H1 (cell line): ENCODE results near the gene ELMOD2. TPM values are rescaled to one million over a fixed set of nuclear protein-coding genes. Genes with fewer than 3 reads are reported as not detected.

ENCODE experiments used
- CTCF ChIA-PET: fragments of 300-600 bp; sonication (Branson Sonifier 250); formaldehyde crosslinking; loops from one replicate; lab custom pipeline; 2021; ENCODE audit not compliant: partially characterized antibody; lab: Charles Lee
- POLR2A ChIA-PET: fragments of 300-600 bp; sonication (Branson Sonifier 250); formaldehyde crosslinking; loops from one replicate; lab custom pipeline; 2021; ENCODE audit warnings: inconsistent platforms; ENCODE audit not compliant: partially characterized antibody; lab: Charles Lee
- DNase-seq, 2 experiments: peaks; one replicate each; pipeline versions ENCODE4 v3.0.0 to v3.0.0-alpha.2; 2010 to 2022; ENCODE audit warnings: low spot score in 2 of 2, low read depth in 1 of 2, mixed read lengths in 1 of 2
- FAIRE-seq: peaks from 2 replicates; lab custom pipeline; 2011; peaks lifted over from hg19 to GRCh38; lab: Jason Lieb, UNC
- H2AFZ ChIP-seq: 2 replicates; pipeline ENCODE4 v1.8.1; 2012; ENCODE audit warnings: low read length, inconsistent platforms
- H2AK5ac ChIP-seq: 2 replicates; pipeline ENCODE4 v1.6.1; 2013; ENCODE audit warnings: low read depth, low read length
- H2BK120ac ChIP-seq: replicated peaks from 2 replicates; pipeline ENCODE3; 2013; ENCODE audit warnings: low read depth, low read length, inconsistent platforms
- H2BK12ac ChIP-seq: 2 replicates; pipeline ENCODE4 v1.6.1; 2013; ENCODE audit warnings: low read depth, low read length
- H2BK15ac ChIP-seq: 2 replicates; pipeline ENCODE4 v1.6.1; 2013; ENCODE audit warnings: low read length
- H2BK20ac ChIP-seq: 2 replicates; pipeline ENCODE4 v1.6.1; 2013; ENCODE audit warnings: low read length
- H2BK5ac ChIP-seq: 2 replicates; pipeline ENCODE4 v1.6.1; 2013; ENCODE audit warnings: low read depth, low read length
- H3K14ac ChIP-seq: 2 replicates; pipeline ENCODE4 v1.6.1; 2013; ENCODE audit warnings: inconsistent platforms; ENCODE audit not compliant: insufficient read length
- H3K18ac ChIP-seq: 2 replicates; pipeline ENCODE4 v1.6.1; 2013; ENCODE audit warnings: low read length; ENCODE audit errors: extremely low read depth
- H3K23ac ChIP-seq: 2 replicates; pipeline ENCODE4 v1.6.1; 2013; ENCODE audit warnings: inconsistent platforms; ENCODE audit not compliant: insufficient read length
- H3K23me2 ChIP-seq: 2 replicates; pipeline ENCODE4 v1.6.1; 2013; ENCODE audit warnings: low read depth, low read length
- H3K27ac ChIP-seq: 2 replicates; pipeline ENCODE4 v1.6.1; 2011; ENCODE audit warnings: low read depth, low read length, inconsistent platforms
- H3K27me3 ChIP-seq, 4 experiments: replicated peaks in 1 of 4; 1 replicate in 1 of 4; 2 replicates in 3 of 4; pipeline versions ENCODE4 v1.6.1 to v1.8.1; 2011 to 2013; ENCODE audit warnings: low read length in 3 of 4, mild to moderate bottlenecking in 3 of 4, inconsistent platforms in 2 of 4, mixed read lengths in 2 of 4, moderate library complexity in 1 of 4; ENCODE audit not compliant: control insufficient read depth in 3 of 4, insufficient read depth in 3 of 4; ENCODE audit errors: extremely low read depth in 1 of 4
- H3K36me3 ChIP-seq, 4 experiments: 2 replicates each; pipeline versions ENCODE4 v1.6.1 to v1.8.1; 2011 to 2013; ENCODE audit warnings: mild to moderate bottlenecking in 4 of 4, low read length in 3 of 4, moderate library complexity in 2 of 4, control low read depth in 1 of 4, inconsistent platforms in 1 of 4; ENCODE audit not compliant: insufficient read depth in 4 of 4, control insufficient read depth in 2 of 4
- H3K4ac ChIP-seq: replicated peaks from 2 replicates; pipeline ENCODE3; 2013; ENCODE audit warnings: low read length, low read depth, mixed read lengths, inconsistent platforms; ENCODE audit not compliant: insufficient read length
- H3K4me1 ChIP-seq, 4 experiments: replicated peaks in 1 of 4; 1 replicate in 1 of 4; 2 replicates in 3 of 4; pipeline versions ENCODE4 v1.6.1 to v1.8.1; 2011 to 2013; ENCODE audit warnings: low read length in 3 of 4, inconsistent platforms in 2 of 4, mixed read lengths in 1 of 4; ENCODE audit not compliant: insufficient read depth in 4 of 4, control insufficient read depth in 3 of 4
- H3K4me2 ChIP-seq, 2 experiments: 2 replicates each; pipeline versions ENCODE4 v1.6.1 to v1.8.1; 2011 to 2013; ENCODE audit warnings: low read depth in 2 of 2, low read length in 2 of 2, control low read depth in 1 of 2, inconsistent platforms in 1 of 2, mild to moderate bottlenecking in 1 of 2; ENCODE audit not compliant: insufficient read depth in 1 of 2
- H3K4me3 ChIP-seq, 4 experiments: fragments of 200-600, 300-600 bp in 1 of 4; sonication (generic), shearing (Covaris generic), sonication (Bioruptor Twin) in 1 of 4; 2 replicates each; pipeline versions ENCODE4 v1.5.1 to v1.8.1; 2011 to 2016; ENCODE audit warnings: low read length in 4 of 4, low read depth in 3 of 4, control low read depth in 2 of 4, inconsistent platforms in 2 of 4, mild to moderate bottlenecking in 2 of 4, mixed read lengths in 1 of 4, moderate library complexity in 1 of 4; ENCODE audit not compliant: insufficient read depth in 2 of 4; ENCODE audit errors: extremely low read depth in 1 of 4
- H3K56ac ChIP-seq: replicated peaks from 2 replicates; pipeline ENCODE3; 2013; ENCODE audit warnings: low read depth, mild to moderate bottlenecking, mixed read lengths, low read length, inconsistent platforms; ENCODE audit not compliant: insufficient read length
- H3K79me1 ChIP-seq: 2 replicates; pipeline ENCODE4 v1.6.1; 2013; ENCODE audit warnings: low read depth, low read length, control low read depth
- H3K79me2 ChIP-seq, 2 experiments: 2 replicates each; pipeline versions ENCODE4 v1.6.1 to v1.8.1; 2012 to 2013; ENCODE audit warnings: low read length in 2 of 2, mild to moderate bottlenecking in 2 of 2, inconsistent platforms in 1 of 2; ENCODE audit not compliant: insufficient read depth in 2 of 2, control insufficient read depth in 1 of 2
- H3K9ac ChIP-seq, 4 experiments: replicated peaks in 1 of 4; 1 replicate in 1 of 4; 2 replicates in 3 of 4; pipeline versions ENCODE4 v1.6.1 to v1.8.1; 2011 to 2013; ENCODE audit warnings: low read depth in 3 of 4, low read length in 3 of 4, control low read depth in 2 of 4, mild to moderate bottlenecking in 2 of 4, moderate library complexity in 2 of 4, inconsistent platforms in 1 of 4; ENCODE audit errors: extremely low read depth in 1 of 4
- H3K9me3 ChIP-seq, 2 experiments: 2 replicates each; pipeline versions ENCODE4 v1.6.1 to v1.8.1; 2012 to 2013; ENCODE audit warnings: mild to moderate bottlenecking in 2 of 2, moderate library complexity in 2 of 2, control low read depth in 1 of 2, inconsistent platforms in 1 of 2, low read depth in 1 of 2, low read length in 1 of 2, mixed read lengths in 1 of 2; ENCODE audit not compliant: insufficient read depth in 2 of 2
- H4K20me1 ChIP-seq, 2 experiments: replicated peaks in 1 of 2; 2 replicates each; pipeline versions ENCODE3 to v1.8.1; 2011 to 2013; ENCODE audit warnings: inconsistent platforms in 2 of 2, low read length in 2 of 2, mild to moderate bottlenecking in 1 of 2; ENCODE audit not compliant: insufficient read depth in 2 of 2, control insufficient read depth in 1 of 2
- H4K5ac ChIP-seq: 2 replicates; pipeline ENCODE4 v1.6.1; 2013; ENCODE audit warnings: low read length, low read depth, mixed read lengths, inconsistent platforms; ENCODE audit not compliant: insufficient read length
- H4K8ac ChIP-seq: 2 replicates; pipeline ENCODE4 v1.8.0; 2013; ENCODE audit warnings: mild to moderate bottlenecking, moderate library complexity, low read length, inconsistent platforms; ENCODE audit not compliant: insufficient read depth; ENCODE audit errors: extremely low read depth
- H4K91ac ChIP-seq: replicated peaks from 2 replicates; pipeline ENCODE3; 2013; ENCODE audit warnings: low read length, mixed read lengths, inconsistent platforms; ENCODE audit not compliant: insufficient read length
- ATF2 ChIP-seq: IDR thresholded peaks from 2 replicates; pipeline ENCODE4 v1.6.1; 2012; ENCODE audit warnings: low read length, inconsistent platforms
- BCL11A ChIP-seq, 2 experiments: IDR thresholded peaks; one replicate each; pipeline ENCODE4 v1.6.1; 2011; ENCODE audit warnings: low read depth in 2 of 2, low read length in 2 of 2, mild to moderate bottlenecking in 2 of 2
- CBX8 ChIP-seq: fragments of 300-800, 300-1000 bp; sonication (generic); IDR thresholded peaks from 2 replicates; pipeline ENCODE4 v1.7.1; 2016; ENCODE audit warnings: low read depth, low read length, borderline replicate concordance
- HDAC2 ChIP-seq, 2 experiments: fragments of 300-600 bp in 1 of 2; sonication (generic) in 1 of 2; IDR thresholded peaks; 2 replicates each; pipeline ENCODE4 v1.6.1; 2011 to 2012; ENCODE audit warnings: low read depth in 2 of 2, low read length in 2 of 2, mild to moderate bottlenecking in 2 of 2, moderate library complexity in 2 of 2, borderline replicate concordance in 1 of 2, inconsistent platforms in 1 of 2
- POLR2A ChIP-seq, 2 experiments: IDR thresholded peaks; 1 replicate in 1 of 2; 2 replicates in 1 of 2; pipeline ENCODE4 v1.6.1; 2011; ENCODE audit warnings: low read depth in 2 of 2, low read length in 2 of 2, mild to moderate bottlenecking in 2 of 2; ENCODE audit errors: control extremely low read depth in 1 of 2
- POLR2AphosphoS5 ChIP-seq: IDR thresholded peaks from 2 replicates; pipeline ENCODE4 v1.6.1; 2011; ENCODE audit warnings: low read depth, low read length
- RBBP5 ChIP-seq: IDR thresholded peaks from 2 replicates; pipeline ENCODE4 v1.7.1; 2012; ENCODE audit warnings: low read depth, mild to moderate bottlenecking, inconsistent platforms, low read length, moderate library complexity, borderline replicate concordance
- SIRT6 ChIP-seq: IDR thresholded peaks from one replicate; pipeline ENCODE4 v1.7.1; 2012; ENCODE audit warnings: low read length, inconsistent platforms
- SP2 ChIP-seq: IDR thresholded peaks from 2 replicates; pipeline ENCODE4 v1.6.1; 2012; ENCODE audit warnings: mild to moderate bottlenecking, low read length, inconsistent platforms
- SRF ChIP-seq: IDR thresholded peaks from 2 replicates; pipeline ENCODE4 v1.6.1; 2011; ENCODE audit warnings: mild to moderate bottlenecking, low read depth, low read length, moderate library complexity
- TCF12 ChIP-seq: IDR thresholded peaks from 2 replicates; pipeline ENCODE4 v1.6.1; 2011; ENCODE audit warnings: low read depth, mild to moderate bottlenecking, low read length
- WGBS, 2 experiments: shearing (Covaris generic) in 1 of 2; methylation state at CpG; one replicate each; pipeline versions ENCODE4 v1.1.6 to v1.1.7; 2013 to 2015; ENCODE audit warnings: low lambda C conversion rate in 2 of 2, mixed read lengths in 2 of 2, inconsistent platforms in 1 of 2, low coverage in 1 of 2, missing lambda C conversion rate in 1 of 2; ENCODE audit not compliant: insufficient replicate concordance in 2 of 2, insufficient coverage in 1 of 2, insufficient read length in 1 of 2; ENCODE audit errors: extremely low coverage in 1 of 2, missing lambda C conversion rate in 1 of 2; 5-methylcytosine and 5-hydroxymethylcytosine counted together
- polyA plus RNA-seq, 7 experiments: library from polyadenylated mRNA; depleted of rRNA in 3 of 7; stranded (reverse) in 5 of 7; unstranded in 2 of 7; fragments of >200 nt in 5 of 7; fragments of 200-250 nt in 2 of 7; gene quantifications; 1 replicate in 5 of 7; 2 replicates in 1 of 7; 4 replicates in 1 of 7; pipeline versions ENCODE4 v1.2.1 to v1.2.3, GENCODE V29; 2011 to 2013; ENCODE audit warnings: missing spikeins in 2 of 7, mixed read lengths in 2 of 7
- total RNA-seq: library from RNA; stranded (reverse); fragmentation: NEBNext Ultra II Directional; extraction: Animal tissue kit (Norgen Biotek cat#: 25700); gene quantifications from 2 replicates; pipeline ENCODE4 v1.2.1, GENCODE V29; 2021

ELMOD2 gene
- total and polyA plus RNA-seq, 2 of the 8 experiments (the other 6 are each of a cell fraction or from before 2014, with no cell fraction given): 6.6 to 27.9 TPM

- no peak for TF ChIP-seq HDAC2 (IDR thresholded peaks at IDR 0.05; ENCODE audit: borderline replicate concordance in 1 of 2, low read depth in 2 of 2, low read length in 2 of 2)
- TF ChIP-seq SIRT6: no peak
- TF ChIP-seq SRF: no peak
- no peak for TF ChIP-seq TCF12
- no peak for TF ChIP-seq RBBP5
- TF ChIP-seq ATF2: no peak
- no peak for TF ChIP-seq BCL11A (IDR thresholded peaks at IDR 0.05; ENCODE audit: low read depth in 2 of 2, low read length in 2 of 2)
- no peak for TF ChIP-seq POLR2AphosphoS5
- no peak for TF ChIP-seq CBX8
- no peak for TF ChIP-seq POLR2A (IDR thresholded peaks at IDR 0.05; ENCODE audit: control extremely low read depth in 1 of 2, low read depth in 2 of 2, low read length in 2 of 2)
- no peak for TF ChIP-seq SP2
- no peak overlapping the region; the same call in 1 of the 2 replicates for H3K18ac ChIP-seq
- no peak overlapping the region for H3K4ac ChIP-seq
- no peak overlapping the region for H3K14ac ChIP-seq
- POLR2A ChIA-PET: no interaction called here
- 81% methylated on average over 2 of the region's 2 CpGs; no CpG with 5 or more reads in 1 of the 2 experiments for WGBS, 2 experiments
- no peak overlapping the region for H3K56ac ChIP-seq
- no peaks in the 10 kb centered on the region for H3K23me2 ChIP-seq
- H4K8ac ChIP-seq: no peak overlapping the region
- H2BK12ac ChIP-seq: no peak overlapping the region
- FAIRE-seq (no peak), DNase-seq (no peak)
- CTCF ChIA-PET: interaction anchor here (1.2 to 3.6 kb wide), 6 partner anchors 8 to 281 kb away, joined by 3 to 25 read pairs (median 4); no protein-coding TSS in a partner anchor
- H3K4me3 ChIP-seq: no peak overlapping the region
- H3K4me2 ChIP-seq: no peak overlapping the region
- H3K27me3 ChIP-seq: no peaks in the 10 kb centered on the region
- H3K36me3 ChIP-seq: no peaks in the 10 kb centered on the region
- no peak overlapping the region; the same call in 1 of the 2 replicates for H2AFZ ChIP-seq
- H3K4me1 ChIP-seq: no peaks in the 10 kb centered on the region
- H3K23ac ChIP-seq: no peak overlapping the region
- H2AK5ac ChIP-seq: no peak overlapping the region
- H2BK20ac ChIP-seq: no peak overlapping the region
- no peaks in the 10 kb centered on the region; the same call in 1 of the 2 replicates for H3K79me1 ChIP-seq
- no peaks in the 10 kb centered on the region for H3K79me2 ChIP-seq
- H4K20me1 ChIP-seq: no peaks in the 10 kb centered on the region
- no peak overlapping the region for H4K5ac ChIP-seq
- no peak overlapping the region for H3K27ac ChIP-seq
- H2BK120ac ChIP-seq: no peak overlapping the region
- H3K9me3 ChIP-seq: no peaks in the 10 kb centered on the region
- no peak overlapping the region for H4K91ac ChIP-seq
- H2BK5ac ChIP-seq: no peak overlapping the region
- H2BK15ac ChIP-seq: no peak overlapping the region
- no peak overlapping the region for H3K9ac ChIP-seq
Observed at GRCh38 chr4:140602714-140603113, 78.7 kb downstream of the ELMOD2 start.
